Peyer's patch (tissue), 4 donors: ENCODE measurements around the gene SLC49A3.

Experiments
- CTCF ChIP-seq, 6 experiments: fragments of 450-650 bp in 4 of 6; fragments of 200-600 bp in 2 of 6; sonication (generic) in 1 of 6; IDR thresholded peaks; one replicate each; pipeline ENCODE4 v1.5.1; 2017 to 2019; ENCODE audit warnings: antibody characterized with exemption in 6 of 6, mild to moderate bottlenecking in 3 of 6, moderate library complexity in 1 of 6
- POLR2A ChIP-seq, 2 donors: fragments of 450-650 bp; IDR thresholded peaks; one replicate each; pipeline ENCODE4 v1.5.1; 2017; ENCODE audit warnings: antibody characterized with exemption in 2 of 2, mild to moderate bottlenecking in 2 of 2, moderate library complexity in 2 of 2

GRCh38 chr4:687971-688853, 739 bp downstream of the SLC49A3 start:
- TF ChIP-seq CTCF (IDR thresholded peaks at IDR 0.05), result no peak
- no peak for TF ChIP-seq POLR2A (IDR thresholded peaks at IDR 0.05)
